ENCODE data around the gene ITPR1.

Gene ITPR1

GRCh38 chr3:4564270-4564669 lies 71.1 kb downstream of the ITPR1 start:
- no peak for DNase-seq (ENCODE audit: extremely low spot score)
- ChIA-PET CTCF (interaction anchor here (0.8 kb wide), 1 partner anchor 78 kb away, joined by 3 read pairs; no protein-coding TSS in a partner anchor), POLR2A (interaction anchor here (1.6 kb wide), 1 partner anchor 72 kb away, joined by 7 read pairs; the partner anchor contains the start of gene ITPR1)
- TF ChIP-seq ARNT (IDR thresholded peaks at IDR 0.05): no peak

GRCh38 chr3:4564928-4565586 lies 71.9 kb downstream of the ITPR1 start:
- CTCF ChIA-PET: interaction anchor here (0.8 kb wide), 1 partner anchor 79 kb away, joined by 3 read pairs; no protein-coding TSS in a partner anchor

GRCh38 chr3:4565809-4566501 lies 72.8 kb downstream of the ITPR1 start:
- DNase-seq (ENCODE audit: extremely low spot score): no peak
- POLR2A ChIA-PET: interaction anchor here (1.3 kb wide), 1 partner anchor 73 kb away, joined by 4 read pairs; the partner anchor contains the start of gene ITPR1
- TF ChIP-seq CTBP1 (IDR thresholded peaks at IDR 0.05; ENCODE audit: borderline replicate concordance) (no peak), LEF1 (IDR thresholded peaks at IDR 0.05; ENCODE audit: borderline replicate concordance) (no peak), NFRKB (IDR thresholded peaks at IDR 0.05) (no peak), FOXM1 (IDR thresholded peaks at IDR 0.05; ENCODE audit: borderline replicate concordance) (no peak), SP1 (IDR thresholded peaks at IDR 0.05) (no peak), FOXK2 (IDR thresholded peaks at IDR 0.05) (no peak), PKNOX1 (IDR thresholded peaks at IDR 0.05) (no peak), SUZ12 (IDR thresholded peaks at IDR 0.05) (no peak), L3MBTL2 (conservative IDR thresholded peaks at IDR 0.05) (no peak), TARDBP (IDR thresholded peaks at IDR 0.05) (no peak)
- CTCF ChIA-PET: no interaction called here

More at GRCh38 chr3:4564928-4565586, 71.9 kb downstream of the ITPR1 start:
- DNase-seq (ENCODE audit: extremely low spot score): no peak
- TF ChIP-seq SP1 (IDR thresholded peaks at IDR 0.05) (no peak), NFRKB (IDR thresholded peaks at IDR 0.05) (no peak), L3MBTL2 (conservative IDR thresholded peaks at IDR 0.05) (no peak)
- POLR2A ChIA-PET: interaction anchor here (1.3 kb wide), 1 partner anchor 72 kb away, joined by 4 read pairs; the partner anchor contains the start of gene ITPR1

GRCh38 chr3:4568841-4569240 lies 75.7 kb downstream of the ITPR1 start:
- ChIA-PET CTCF (interaction anchor here (0.8 kb wide), 1 partner anchor 218 kb away, joined by 3 read pairs; no protein-coding TSS in a partner anchor), POLR2A (no interaction called here)
- TF ChIP-seq LEF1 (IDR thresholded peaks at IDR 0.05; ENCODE audit: borderline replicate concordance) (no peak), ZNF384 (IDR thresholded peaks at IDR 0.05) (no peak), ELF4 (IDR thresholded peaks at IDR 0.05) (no peak), SP1 (IDR thresholded peaks at IDR 0.05) (no peak), FOXK2 (IDR thresholded peaks at IDR 0.05) (no peak), HDGF (IDR thresholded peaks at IDR 0.05; ENCODE audit: borderline replicate concordance) (no peak), L3MBTL2 (conservative IDR thresholded peaks at IDR 0.05) (no peak), FOXA1 (IDR thresholded peaks at IDR 0.05) (no peak), SUZ12 (IDR thresholded peaks at IDR 0.05) (no peak), PKNOX1 (IDR thresholded peaks at IDR 0.05) (no peak), TARDBP (IDR thresholded peaks at IDR 0.05) (no peak), ARNT (IDR thresholded peaks at IDR 0.05) (no peak), BHLHE40 (IDR thresholded peaks at IDR 0.05; ENCODE audit: borderline replicate concordance) (no peak), CTBP1 (IDR thresholded peaks at IDR 0.05; ENCODE audit: borderline replicate concordance) (no peak)
- DNase-seq (ENCODE audit: extremely low spot score): no peak

GRCh38 chr3:4570840-4571621 lies 77.9 kb downstream of the ITPR1 start:
- TF ChIP-seq SUZ12 (IDR thresholded peaks at IDR 0.05) (no peak), PKNOX1 (IDR thresholded peaks at IDR 0.05) (no peak), FOXK2 (IDR thresholded peaks at IDR 0.05) (no peak), ZNF384 (IDR thresholded peaks at IDR 0.05) (no peak), HDGF (IDR thresholded peaks at IDR 0.05; ENCODE audit: borderline replicate concordance) (no peak), SP1 (IDR thresholded peaks at IDR 0.05) (no peak), FOXA1 (IDR thresholded peaks at IDR 0.05) (no peak), L3MBTL2 (conservative IDR thresholded peaks at IDR 0.05) (no peak), TARDBP (IDR thresholded peaks at IDR 0.05) (no peak)
- no peak for DNase-seq (ENCODE audit: extremely low spot score)
- POLR2A ChIA-PET: interaction anchor here (1.8 kb wide), 1 partner anchor 78 kb away, joined by 4 read pairs; the partner anchor contains the start of gene ITPR1
- CTCF ChIA-PET: interaction anchor here (0.6 kb wide), 1 partner anchor 108 kb away, joined by 3 read pairs; no protein-coding TSS in a partner anchor

All from HEK293T (cell line).